Upper lobe of left lung (tissue), 6 donors: ENCODE measurements around the gene SYNPO2. TPM values are rescaled to one million over a fixed set of nuclear protein-coding genes. Genes with fewer than 3 reads are reported as not detected.

Experiments used
- ATAC-seq, 2 donors: fragments of 200-7000 bp; cut with Tn5 transposase; one replicate each; pipeline ENCODE4 v1.9.1; 2022; ENCODE audit warnings: mild to moderate bottlenecking in 2 of 2, moderate library complexity in 2 of 2; ENCODE audit not compliant: low FRiP score in 2 of 2
- DNase-seq, 2 donors: peaks; one replicate each; pipeline ENCODE4 v3.0.0-alpha.2; 2019 to 2020
- H3K27ac ChIP-seq, 4 donors: fragments of 200-600 bp; sonication (generic); one replicate each; pipeline ENCODE4 v1.5.1; 2016 to 2019
- H3K27me3 ChIP-seq, 4 donors: fragments of 200-600 bp; sonication (generic); one replicate each; pipeline ENCODE4 v1.5.1; 2017 to 2019
- H3K36me3 ChIP-seq, 4 donors: fragments of 200-600 bp; sonication (generic); one replicate each; pipeline ENCODE4 v1.5.1; 2016 to 2019
- H3K4me1 ChIP-seq, 4 donors: fragments of 200-600 bp; sonication (generic); one replicate each; pipeline ENCODE4 v1.5.1; 2018 to 2019
- H3K4me3 ChIP-seq, 4 donors: fragments of 200-600 bp; sonication (generic); one replicate each; pipeline ENCODE4 v1.5.1; 2017 to 2019; ENCODE audit warnings: mild to moderate bottlenecking in 2 of 4, moderate library complexity in 1 of 4
- H3K9me3 ChIP-seq, 4 donors: fragments of 200-600 bp; sonication (generic); one replicate each; pipeline ENCODE4 v1.5.1; 2018 to 2019
- EP300 ChIP-seq, 4 donors: sonication (generic); formaldehyde crosslinking; IDR thresholded peaks; one replicate each; pipeline ENCODE4 v1.5.1; 2017; ENCODE audit warnings: antibody characterized with exemption in 4 of 4, control low read depth in 2 of 4
- POLR2A ChIP-seq, 4 donors: fragments of 450-650 bp; IDR thresholded peaks; one replicate each; pipeline ENCODE4 v1.5.1; 2016 to 2017; ENCODE audit warnings: antibody characterized with exemption in 4 of 4, mild to moderate bottlenecking in 2 of 4
- POLR2AphosphoS5 ChIP-seq, 2 donors: sonication (generic); formaldehyde crosslinking; IDR thresholded peaks; one replicate each; pipeline ENCODE4 v1.5.1; 2017; ENCODE audit warnings: antibody characterized with exemption in 2 of 2
- WGBS, 2 donors: methylation state at CpG; one replicate each; pipeline ENCODE4 v1.1.5; 2017 to 2018; 5-methylcytosine and 5-hydroxymethylcytosine counted together
- total RNA-seq, 6 donors: library from RNA; depleted of rRNA in 4 of 6; stranded (reverse); fragments of >200 nt in 4 of 6; gene quantifications; one replicate each; pipeline versions ENCODE4 v1.1.0 to v1.2.1, GENCODE V29; 2016 to 2021
- TF ChIP-seq, protein P1 (sequence below), 6 experiments: fragments of 450-650 bp in 4 of 6; fragments of 200-600 bp in 2 of 6; sonication (generic) in 2 of 6; IDR thresholded peaks; one replicate each; pipeline ENCODE4 v1.5.1; 2016 to 2019; ENCODE audit warnings: antibody characterized with exemption in 6 of 6
- donor health status: DM: no; HTN: no; CAD: no; lungs with moderate emphysema.
- donor health status: DM: no; HTN: yes; CAD: no; lungs with severe emphysema.

Gene SYNPO2
- total RNA-seq, 6 donors from 2014 or later = 7.9 to 56.3 (median 17.0) TPM

DNA sequence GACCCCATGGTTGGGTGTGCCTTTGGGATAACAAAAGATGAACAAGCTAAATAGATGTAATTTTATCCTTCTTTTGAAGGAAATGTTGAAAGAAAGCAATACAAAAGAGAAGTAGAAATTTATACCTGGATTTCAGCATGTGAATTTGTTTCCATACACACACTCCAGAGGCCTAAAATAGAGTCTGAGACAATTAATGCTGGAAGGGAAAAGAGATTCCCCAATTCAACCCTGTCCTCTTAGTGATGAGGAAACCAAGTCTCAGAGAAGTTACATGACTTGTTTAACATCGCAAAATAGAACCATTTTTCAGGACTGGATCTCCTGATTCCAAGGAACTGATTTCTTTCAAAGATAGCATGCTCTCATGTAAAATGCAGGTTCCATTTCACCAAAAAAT lies 209.7 kb downstream of the SYNPO2 start:
- no peak for TF ChIP-seq EP300 (IDR thresholded peaks at IDR 0.05)
- TF ChIP-seq POLR2A (IDR thresholded peaks at IDR 0.05) = no peak
- WGBS, 2 donors = 89 to 95% methylated on average over 1 of the region's 1 CpG
- no peaks in the 10 kb centered on the region for H3K36me3 ChIP-seq
- H3K9me3 ChIP-seq = no peaks in the 10 kb centered on the region
- peaks cover 11 to 21% (median 20%) of the 10 kb centered on the region in 4 donors for H3K4me1 ChIP-seq
- no peaks in the 10 kb centered on the region for H3K27me3 ChIP-seq
- no peak for DNase-seq
- H3K4me3 ChIP-seq = no peak overlapping the region
- H3K27ac ChIP-seq = peak overlapping the region in 1 of 4 donors; percentile 37
- no peak for ATAC-seq

DNA sequence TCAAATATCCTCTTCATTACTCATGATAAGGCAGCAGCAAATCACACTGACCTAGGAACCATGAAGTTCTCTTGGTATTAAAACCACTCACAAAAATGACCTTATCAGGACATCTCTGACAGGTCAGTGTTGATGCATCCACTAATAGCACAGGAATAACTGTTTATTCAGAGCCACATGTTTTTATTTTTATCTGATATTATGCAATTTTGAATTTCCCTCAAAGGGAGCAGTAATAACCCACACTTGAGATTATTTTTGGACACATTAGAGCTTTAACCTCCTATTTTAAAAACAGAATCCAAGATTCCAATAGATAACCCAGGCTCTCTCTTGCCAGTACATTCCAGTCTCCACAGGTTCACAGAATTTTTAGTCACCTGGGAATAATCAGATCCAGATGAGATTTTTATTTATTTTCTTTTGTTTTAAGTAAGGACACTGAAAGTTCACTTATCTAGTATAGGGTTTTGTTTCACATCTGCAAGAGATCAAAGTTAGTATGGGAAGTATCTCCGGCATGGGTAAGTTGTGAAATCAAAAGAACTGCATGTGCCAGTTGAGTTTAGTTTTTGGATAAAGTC lies 210.7 kb downstream of the SYNPO2 start:
- Histone ChIP-seq H3K4me3 (no peak overlapping the region), H3K27ac (peak overlapping the region in 2 of 4 donors; percentile 37 to 45), H3K9me3 (no peaks in the 10 kb centered on the region), H3K4me1 (peaks cover 7 to 23% (median 21%) of the 10 kb centered on the region in 4 donors), H3K36me3 (no peaks in the 10 kb centered on the region), H3K27me3 (no peaks in the 10 kb centered on the region)
- peak in 1 of 2 donors; percentile 61 for ATAC-seq
- no peak for TF ChIP-seq POLR2A (IDR thresholded peaks at IDR 0.05)
- no peak for TF ChIP-seq POLR2AphosphoS5 (IDR thresholded peaks at IDR 0.05)
- no peak for TF ChIP-seq EP300 (IDR thresholded peaks at IDR 0.05)
- TF ChIP-seq, protein P1, sequence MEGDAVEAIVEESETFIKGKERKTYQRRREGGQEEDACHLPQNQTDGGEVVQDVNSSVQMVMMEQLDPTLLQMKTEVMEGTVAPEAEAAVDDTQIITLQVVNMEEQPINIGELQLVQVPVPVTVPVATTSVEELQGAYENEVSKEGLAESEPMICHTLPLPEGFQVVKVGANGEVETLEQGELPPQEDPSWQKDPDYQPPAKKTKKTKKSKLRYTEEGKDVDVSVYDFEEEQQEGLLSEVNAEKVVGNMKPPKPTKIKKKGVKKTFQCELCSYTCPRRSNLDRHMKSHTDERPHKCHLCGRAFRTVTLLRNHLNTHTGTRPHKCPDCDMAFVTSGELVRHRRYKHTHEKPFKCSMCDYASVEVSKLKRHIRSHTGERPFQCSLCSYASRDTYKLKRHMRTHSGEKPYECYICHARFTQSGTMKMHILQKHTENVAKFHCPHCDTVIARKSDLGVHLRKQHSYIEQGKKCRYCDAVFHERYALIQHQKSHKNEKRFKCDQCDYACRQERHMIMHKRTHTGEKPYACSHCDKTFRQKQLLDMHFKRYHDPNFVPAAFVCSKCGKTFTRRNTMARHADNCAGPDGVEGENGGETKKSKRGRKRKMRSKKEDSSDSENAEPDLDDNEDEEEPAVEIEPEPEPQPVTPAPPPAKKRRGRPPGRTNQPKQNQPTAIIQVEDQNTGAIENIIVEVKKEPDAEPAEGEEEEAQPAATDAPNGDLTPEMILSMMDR (IDR thresholded peaks at IDR 0.05) = no peak
- DNase-seq = no peak
- 30 to 53% methylated on average over 1 of the region's 1 CpG for WGBS, 2 donors

DNA sequence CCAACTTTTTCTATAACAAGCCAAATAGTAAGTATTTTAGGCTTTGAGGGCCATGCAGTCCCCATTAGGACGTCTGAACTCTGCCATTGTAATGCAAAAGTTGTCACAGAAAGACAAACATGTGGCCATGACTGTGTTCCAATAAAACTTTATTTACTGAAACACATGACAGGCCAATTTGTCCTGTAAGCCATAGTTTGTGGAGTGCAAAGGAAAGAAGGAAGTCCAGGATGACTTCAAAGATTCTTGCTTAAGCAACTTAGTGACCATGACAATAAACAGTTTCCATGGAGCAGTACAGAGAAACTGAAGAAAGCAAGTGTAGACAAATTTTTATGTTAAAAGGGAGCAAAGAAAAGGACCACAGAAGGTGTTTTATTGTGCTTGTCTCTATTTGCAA lies 212.0 kb downstream of the SYNPO2 start:
- Histone ChIP-seq H3K36me3 (no peaks in the 10 kb centered on the region), H3K27ac (peak overlapping the region in 1 of 4 donors; percentile 44), H3K4me3 (no peak overlapping the region), H3K9me3 (no peaks in the 10 kb centered on the region), H3K27me3 (no peaks in the 10 kb centered on the region), H3K4me1 (peaks cover 10 to 23% (median 22%) of the 10 kb centered on the region in 4 donors)
- WGBS, 2 donors = 0 to 36% methylated on average over 1 of the region's 1 CpG
- no peak for DNase-seq
- TF ChIP-seq, protein P1 (IDR thresholded peaks at IDR 0.05) = no peak
- TF ChIP-seq POLR2AphosphoS5 (IDR thresholded peaks at IDR 0.05) = no peak
- peak in 1 of 2 donors; percentile 39 for ATAC-seq

DNA sequence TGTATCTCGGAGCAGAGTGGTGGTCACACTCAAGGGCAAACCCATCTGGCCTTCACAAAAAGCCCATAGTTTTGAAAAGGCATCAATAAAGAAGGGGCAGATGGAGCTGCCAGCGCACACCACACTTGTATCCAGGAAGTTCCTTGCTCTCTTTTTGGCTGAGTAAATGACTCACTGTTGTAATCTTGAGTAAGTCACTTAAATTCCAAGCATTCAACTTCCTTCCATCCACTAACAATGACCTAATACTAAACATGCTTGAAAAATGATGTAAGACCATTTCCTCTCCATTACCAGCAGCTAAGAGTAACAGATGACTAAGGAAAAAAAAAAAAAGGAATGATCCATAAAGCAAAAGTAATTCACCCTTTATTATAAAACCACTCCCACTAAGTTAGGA lies 214.6 kb downstream of the SYNPO2 start:
- DNase-seq (peak in 1 of 2 donors; percentile 54), ATAC-seq (peak; percentile 88 to 93)
- no peaks in the 10 kb centered on the region for H3K9me3 ChIP-seq
- no peak overlapping the region for H3K4me3 ChIP-seq
- H3K4me1 ChIP-seq = peaks cover 10 to 32% (median 26%) of the 10 kb centered on the region in 4 donors
- H3K27me3 ChIP-seq = no peaks in the 10 kb centered on the region
- H3K36me3 ChIP-seq = no peaks in the 10 kb centered on the region
- H3K27ac ChIP-seq = peak overlapping the region; percentile 40 to 73 (median 56)
- TF ChIP-seq POLR2AphosphoS5 (IDR thresholded peaks at IDR 0.05) = peak; percentile 34 to 89
- TF ChIP-seq, protein P1 (IDR thresholded peaks at IDR 0.05) = no peak
- peak in 3 of 4 donors; percentile 12 to 93 (median 76) for TF ChIP-seq EP300 (IDR thresholded peaks at IDR 0.05)
- WGBS, 2 donors = 31% methylated on average over 2 of the region's 2 CpGs

DNA sequence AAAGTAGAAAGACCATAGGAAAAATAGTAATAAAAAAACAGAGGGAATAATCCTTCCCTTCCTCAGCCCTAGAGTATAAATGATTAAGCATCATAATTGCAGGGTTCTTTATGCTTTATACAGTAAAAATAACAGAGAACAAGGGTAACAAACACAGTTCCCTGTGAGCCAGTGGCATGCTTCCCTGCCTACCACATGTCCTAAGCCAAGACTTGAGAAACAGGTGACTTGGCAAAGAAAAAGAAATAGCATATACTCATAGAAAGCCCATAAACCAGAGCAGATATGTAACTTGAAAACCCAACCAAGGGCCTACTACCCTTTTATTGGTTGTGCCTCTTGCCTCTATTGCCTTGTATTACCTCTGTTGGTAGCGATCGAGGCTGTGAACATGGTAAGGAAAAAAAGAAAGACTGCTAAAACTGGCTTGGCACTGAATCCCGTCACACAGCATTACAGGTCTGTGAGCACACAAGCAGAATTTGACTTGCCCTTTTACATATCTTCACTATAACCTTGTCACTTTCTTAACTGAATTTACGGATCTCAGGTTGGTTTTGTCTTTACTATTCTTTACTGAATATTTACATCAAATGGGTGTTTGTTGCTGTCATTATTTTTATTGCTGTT lies 216.1 kb downstream of the SYNPO2 start:
- DNase-seq (no peak), ATAC-seq (no peak)
- Histone ChIP-seq H3K4me3 (no peak overlapping the region), H3K27me3 (no peaks in the 10 kb centered on the region), H3K4me1 (peaks cover 10 to 32% (median 19%) of the 10 kb centered on the region in 4 donors), H3K36me3 (no peaks in the 10 kb centered on the region), H3K9me3 (no peaks in the 10 kb centered on the region), H3K27ac (peak overlapping the region in 1 of 4 donors; percentile 8)
- 86 to 97% methylated on average over 4 of the region's 4 CpGs for WGBS, 2 donors
- TF ChIP-seq POLR2AphosphoS5 (IDR thresholded peaks at IDR 0.05) = no peak
- no peak for TF ChIP-seq POLR2A (IDR thresholded peaks at IDR 0.05)
- TF ChIP-seq EP300 (IDR thresholded peaks at IDR 0.05) = no peak
- TF ChIP-seq, protein P1 (IDR thresholded peaks at IDR 0.05) = no peak
